Panc1 (cell line): ENCODE results near the gene ST6GAL2.

Source experiments
- POLR2AphosphoS5 ChIP-seq: IDR thresholded peaks from 2 replicates; pipeline ENCODE4 v1.6.1; 2012; ENCODE audit warnings: mild to moderate bottlenecking, low read depth, low read length, moderate library complexity
- REST ChIP-seq, 2 experiments: IDR thresholded peaks; 2 replicates each; pipeline ENCODE4 v1.6.1; 2011 to 2012; ENCODE audit warnings: low read depth in 2 of 2, control low read depth in 1 of 2, low read length in 1 of 2, mild to moderate bottlenecking in 1 of 2, moderate library complexity in 1 of 2; ENCODE audit not compliant: insufficient read depth in 1 of 2
- TCF7L2 ChIP-seq: IDR thresholded peaks from 2 replicates; pipeline ENCODE4 v1.6.1; 2011; ENCODE audit warnings: mild to moderate bottlenecking, low read depth, low read length, inconsistent platforms
- TF ChIP-seq, protein P1 (sequence below): fragments of 450-650 bp; IDR thresholded peaks from 2 replicates; pipeline ENCODE4 v1.5.1; 2017; ENCODE audit warnings: mild to moderate bottlenecking

DNA sequence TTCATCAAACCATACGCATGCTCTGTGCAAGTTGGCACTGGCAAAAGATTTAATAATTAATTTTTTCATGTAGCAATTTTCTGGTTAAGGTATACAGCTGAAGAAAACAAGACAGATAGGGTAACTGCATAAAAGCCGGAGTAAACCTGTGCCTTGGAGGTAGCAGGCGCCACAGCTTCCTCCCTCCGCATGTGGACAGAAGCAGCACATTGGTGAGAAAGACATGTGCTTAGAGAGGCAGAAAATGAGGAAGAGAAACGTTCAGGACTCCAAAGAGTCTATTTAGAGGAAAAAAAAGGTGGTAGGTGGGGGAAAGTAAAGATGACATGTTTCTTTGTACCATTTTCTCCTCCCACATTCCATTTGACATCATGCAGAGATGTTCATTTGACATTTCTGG, 9.3 kb downstream of the ST6GAL2 start:
- TF ChIP-seq POLR2AphosphoS5: no peak
- TF ChIP-seq, protein P1, sequence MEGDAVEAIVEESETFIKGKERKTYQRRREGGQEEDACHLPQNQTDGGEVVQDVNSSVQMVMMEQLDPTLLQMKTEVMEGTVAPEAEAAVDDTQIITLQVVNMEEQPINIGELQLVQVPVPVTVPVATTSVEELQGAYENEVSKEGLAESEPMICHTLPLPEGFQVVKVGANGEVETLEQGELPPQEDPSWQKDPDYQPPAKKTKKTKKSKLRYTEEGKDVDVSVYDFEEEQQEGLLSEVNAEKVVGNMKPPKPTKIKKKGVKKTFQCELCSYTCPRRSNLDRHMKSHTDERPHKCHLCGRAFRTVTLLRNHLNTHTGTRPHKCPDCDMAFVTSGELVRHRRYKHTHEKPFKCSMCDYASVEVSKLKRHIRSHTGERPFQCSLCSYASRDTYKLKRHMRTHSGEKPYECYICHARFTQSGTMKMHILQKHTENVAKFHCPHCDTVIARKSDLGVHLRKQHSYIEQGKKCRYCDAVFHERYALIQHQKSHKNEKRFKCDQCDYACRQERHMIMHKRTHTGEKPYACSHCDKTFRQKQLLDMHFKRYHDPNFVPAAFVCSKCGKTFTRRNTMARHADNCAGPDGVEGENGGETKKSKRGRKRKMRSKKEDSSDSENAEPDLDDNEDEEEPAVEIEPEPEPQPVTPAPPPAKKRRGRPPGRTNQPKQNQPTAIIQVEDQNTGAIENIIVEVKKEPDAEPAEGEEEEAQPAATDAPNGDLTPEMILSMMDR: no peak
- TF ChIP-seq REST (IDR thresholded peaks at IDR 0.05; ENCODE audit: insufficient read depth in 1 of 2, low read depth in 2 of 2, low read length in 1 of 2): no peak
- TF ChIP-seq TCF7L2: no peak
